H1 (cell line): ENCODE data around the gene SNAP25. TPM values are rescaled to one million over a fixed set of nuclear protein-coding genes. Genes with fewer than 3 reads are reported as not detected.

ENCODE experiments used
- CTCF ChIA-PET: fragments of 300-600 bp; sonication (Branson Sonifier 250); formaldehyde crosslinking; loops from one replicate; lab custom pipeline; 2021; ENCODE audit not compliant: partially characterized antibody; lab: Charles Lee
- POLR2A ChIA-PET: fragments of 300-600 bp; sonication (Branson Sonifier 250); formaldehyde crosslinking; loops from one replicate; lab custom pipeline; 2021; ENCODE audit warnings: inconsistent platforms; ENCODE audit not compliant: partially characterized antibody; lab: Charles Lee
- DNase-seq, 2 experiments: peaks; one replicate each; pipeline versions ENCODE4 v3.0.0 to v3.0.0-alpha.2; 2010 to 2022; ENCODE audit warnings: low spot score in 2 of 2, low read depth in 1 of 2, mixed read lengths in 1 of 2
- FAIRE-seq: peaks from 2 replicates; lab custom pipeline; 2011; peaks lifted over from hg19 to GRCh38; lab: Jason Lieb, UNC
- H2AFZ ChIP-seq: 2 replicates; pipeline ENCODE4 v1.8.1; 2012; ENCODE audit warnings: low read length, inconsistent platforms
- H2AK5ac ChIP-seq: 2 replicates; pipeline ENCODE4 v1.6.1; 2013; ENCODE audit warnings: low read depth, low read length
- H2BK120ac ChIP-seq: replicated peaks from 2 replicates; pipeline ENCODE3; 2013; ENCODE audit warnings: low read depth, low read length, inconsistent platforms
- H2BK12ac ChIP-seq: 2 replicates; pipeline ENCODE4 v1.6.1; 2013; ENCODE audit warnings: low read depth, low read length
- H2BK15ac ChIP-seq: 2 replicates; pipeline ENCODE4 v1.6.1; 2013; ENCODE audit warnings: low read length
- H2BK20ac ChIP-seq: 2 replicates; pipeline ENCODE4 v1.6.1; 2013; ENCODE audit warnings: low read length
- H2BK5ac ChIP-seq: 2 replicates; pipeline ENCODE4 v1.6.1; 2013; ENCODE audit warnings: low read depth, low read length
- H3K14ac ChIP-seq: 2 replicates; pipeline ENCODE4 v1.6.1; 2013; ENCODE audit warnings: inconsistent platforms; ENCODE audit not compliant: insufficient read length
- H3K18ac ChIP-seq: 2 replicates; pipeline ENCODE4 v1.6.1; 2013; ENCODE audit warnings: low read length; ENCODE audit errors: extremely low read depth
- H3K23ac ChIP-seq: 2 replicates; pipeline ENCODE4 v1.6.1; 2013; ENCODE audit warnings: inconsistent platforms; ENCODE audit not compliant: insufficient read length
- H3K23me2 ChIP-seq: 2 replicates; pipeline ENCODE4 v1.6.1; 2013; ENCODE audit warnings: low read depth, low read length
- H3K27ac ChIP-seq: 2 replicates; pipeline ENCODE4 v1.6.1; 2011; ENCODE audit warnings: low read depth, low read length, inconsistent platforms
- H3K27me3 ChIP-seq, 4 experiments: replicated peaks in 1 of 4; 1 replicate in 1 of 4; 2 replicates in 3 of 4; pipeline versions ENCODE4 v1.6.1 to v1.8.1; 2011 to 2013; ENCODE audit warnings: low read length in 3 of 4, mild to moderate bottlenecking in 3 of 4, inconsistent platforms in 2 of 4, mixed read lengths in 2 of 4, moderate library complexity in 1 of 4; ENCODE audit not compliant: control insufficient read depth in 3 of 4, insufficient read depth in 3 of 4; ENCODE audit errors: extremely low read depth in 1 of 4
- H3K36me3 ChIP-seq, 4 experiments: 2 replicates each; pipeline versions ENCODE4 v1.6.1 to v1.8.1; 2011 to 2013; ENCODE audit warnings: mild to moderate bottlenecking in 4 of 4, low read length in 3 of 4, moderate library complexity in 2 of 4, control low read depth in 1 of 4, inconsistent platforms in 1 of 4; ENCODE audit not compliant: insufficient read depth in 4 of 4, control insufficient read depth in 2 of 4
- H3K4ac ChIP-seq: replicated peaks from 2 replicates; pipeline ENCODE3; 2013; ENCODE audit warnings: low read length, low read depth, mixed read lengths, inconsistent platforms; ENCODE audit not compliant: insufficient read length
- H3K4me1 ChIP-seq, 4 experiments: replicated peaks in 1 of 4; 1 replicate in 1 of 4; 2 replicates in 3 of 4; pipeline versions ENCODE4 v1.6.1 to v1.8.1; 2011 to 2013; ENCODE audit warnings: low read length in 3 of 4, inconsistent platforms in 2 of 4, mixed read lengths in 1 of 4; ENCODE audit not compliant: insufficient read depth in 4 of 4, control insufficient read depth in 3 of 4
- H3K4me2 ChIP-seq, 2 experiments: 2 replicates each; pipeline versions ENCODE4 v1.6.1 to v1.8.1; 2011 to 2013; ENCODE audit warnings: low read depth in 2 of 2, low read length in 2 of 2, control low read depth in 1 of 2, inconsistent platforms in 1 of 2, mild to moderate bottlenecking in 1 of 2; ENCODE audit not compliant: insufficient read depth in 1 of 2
- H3K4me3 ChIP-seq, 4 experiments: fragments of 200-600, 300-600 bp in 1 of 4; sonication (generic), shearing (Covaris generic), sonication (Bioruptor Twin) in 1 of 4; 2 replicates each; pipeline versions ENCODE4 v1.5.1 to v1.8.1; 2011 to 2016; ENCODE audit warnings: low read length in 4 of 4, low read depth in 3 of 4, control low read depth in 2 of 4, inconsistent platforms in 2 of 4, mild to moderate bottlenecking in 2 of 4, mixed read lengths in 1 of 4, moderate library complexity in 1 of 4; ENCODE audit not compliant: insufficient read depth in 2 of 4; ENCODE audit errors: extremely low read depth in 1 of 4
- H3K56ac ChIP-seq: replicated peaks from 2 replicates; pipeline ENCODE3; 2013; ENCODE audit warnings: low read depth, mild to moderate bottlenecking, mixed read lengths, low read length, inconsistent platforms; ENCODE audit not compliant: insufficient read length
- H3K79me1 ChIP-seq: 2 replicates; pipeline ENCODE4 v1.6.1; 2013; ENCODE audit warnings: low read depth, low read length, control low read depth
- H3K79me2 ChIP-seq, 2 experiments: 2 replicates each; pipeline versions ENCODE4 v1.6.1 to v1.8.1; 2012 to 2013; ENCODE audit warnings: low read length in 2 of 2, mild to moderate bottlenecking in 2 of 2, inconsistent platforms in 1 of 2; ENCODE audit not compliant: insufficient read depth in 2 of 2, control insufficient read depth in 1 of 2
- H3K9ac ChIP-seq, 4 experiments: replicated peaks in 1 of 4; 1 replicate in 1 of 4; 2 replicates in 3 of 4; pipeline versions ENCODE4 v1.6.1 to v1.8.1; 2011 to 2013; ENCODE audit warnings: low read depth in 3 of 4, low read length in 3 of 4, control low read depth in 2 of 4, mild to moderate bottlenecking in 2 of 4, moderate library complexity in 2 of 4, inconsistent platforms in 1 of 4; ENCODE audit errors: extremely low read depth in 1 of 4
- H3K9me3 ChIP-seq, 2 experiments: 2 replicates each; pipeline versions ENCODE4 v1.6.1 to v1.8.1; 2012 to 2013; ENCODE audit warnings: mild to moderate bottlenecking in 2 of 2, moderate library complexity in 2 of 2, control low read depth in 1 of 2, inconsistent platforms in 1 of 2, low read depth in 1 of 2, low read length in 1 of 2, mixed read lengths in 1 of 2; ENCODE audit not compliant: insufficient read depth in 2 of 2
- H4K20me1 ChIP-seq, 2 experiments: replicated peaks in 1 of 2; 2 replicates each; pipeline versions ENCODE3 to v1.8.1; 2011 to 2013; ENCODE audit warnings: inconsistent platforms in 2 of 2, low read length in 2 of 2, mild to moderate bottlenecking in 1 of 2; ENCODE audit not compliant: insufficient read depth in 2 of 2, control insufficient read depth in 1 of 2
- H4K5ac ChIP-seq: 2 replicates; pipeline ENCODE4 v1.6.1; 2013; ENCODE audit warnings: low read length, low read depth, mixed read lengths, inconsistent platforms; ENCODE audit not compliant: insufficient read length
- H4K8ac ChIP-seq: 2 replicates; pipeline ENCODE4 v1.8.0; 2013; ENCODE audit warnings: mild to moderate bottlenecking, moderate library complexity, low read length, inconsistent platforms; ENCODE audit not compliant: insufficient read depth; ENCODE audit errors: extremely low read depth
- H4K91ac ChIP-seq: replicated peaks from 2 replicates; pipeline ENCODE3; 2013; ENCODE audit warnings: low read length, mixed read lengths, inconsistent platforms; ENCODE audit not compliant: insufficient read length
- BRCA1 ChIP-seq: IDR thresholded peaks from 2 replicates; pipeline ENCODE4 v1.6.1; 2012; ENCODE audit warnings: low read depth, low read length, improper control_type of control experiment
- CBX5 ChIP-seq: fragments of 300-800, 300-1000 bp; sonication (generic); IDR thresholded peaks from 2 replicates; pipeline ENCODE4 v1.7.1; 2016; ENCODE audit warnings: antibody characterized with exemption, low read length, low read depth
- CBX8 ChIP-seq: fragments of 300-800, 300-1000 bp; sonication (generic); IDR thresholded peaks from 2 replicates; pipeline ENCODE4 v1.7.1; 2016; ENCODE audit warnings: low read depth, low read length, borderline replicate concordance
- FOSL1 ChIP-seq: IDR thresholded peaks from 2 replicates; pipeline ENCODE4 v1.6.1; 2011; ENCODE audit warnings: mild to moderate bottlenecking, low read depth, low read length, moderate library complexity; ENCODE audit not compliant: insufficient read depth
- GTF2F1 ChIP-seq: IDR thresholded peaks from 2 replicates; pipeline ENCODE4 v1.6.1; 2012; ENCODE audit warnings: low read depth, low read length, improper control_type of control experiment, borderline replicate concordance
- HDAC2 ChIP-seq, 2 experiments: fragments of 300-600 bp in 1 of 2; sonication (generic) in 1 of 2; IDR thresholded peaks; 2 replicates each; pipeline ENCODE4 v1.6.1; 2011 to 2012; ENCODE audit warnings: low read depth in 2 of 2, low read length in 2 of 2, mild to moderate bottlenecking in 2 of 2, moderate library complexity in 2 of 2, borderline replicate concordance in 1 of 2, inconsistent platforms in 1 of 2
- POU5F1 ChIP-seq: IDR thresholded peaks from 2 replicates; pipeline ENCODE4 v1.6.1; 2011; ENCODE audit warnings: low read depth, mild to moderate bottlenecking, low read length, moderate library complexity
- SUZ12 ChIP-seq: fragments of 200-600 bp; sonication (generic); IDR thresholded peaks from 2 replicates; pipeline ENCODE4 v1.6.1; 2012; ENCODE audit warnings: mild to moderate bottlenecking, inconsistent platforms, low read length, moderate library complexity, mixed read lengths
- TAF1 ChIP-seq: IDR thresholded peaks from 2 replicates; pipeline ENCODE4 v1.6.1; 2011; ENCODE audit warnings: mild to moderate bottlenecking, low read depth, low read length
- YY1 ChIP-seq: IDR thresholded peaks from 2 replicates; pipeline ENCODE4 v1.6.1; 2011; ENCODE audit warnings: low read depth, mild to moderate bottlenecking, low read length
- ZNF274 ChIP-seq: IDR thresholded peaks from 2 replicates; pipeline ENCODE4 v1.7.0; 2012; ENCODE audit warnings: low read length, borderline replicate concordance; ENCODE audit errors: extremely low read depth
- WGBS, 2 experiments: shearing (Covaris generic) in 1 of 2; methylation state at CpG; one replicate each; pipeline versions ENCODE4 v1.1.6 to v1.1.7; 2013 to 2015; ENCODE audit warnings: low lambda C conversion rate in 2 of 2, mixed read lengths in 2 of 2, inconsistent platforms in 1 of 2, low coverage in 1 of 2, missing lambda C conversion rate in 1 of 2; ENCODE audit not compliant: insufficient replicate concordance in 2 of 2, insufficient coverage in 1 of 2, insufficient read length in 1 of 2; ENCODE audit errors: extremely low coverage in 1 of 2, missing lambda C conversion rate in 1 of 2; 5-methylcytosine and 5-hydroxymethylcytosine counted together
- polyA plus RNA-seq, 7 experiments: library from polyadenylated mRNA; depleted of rRNA in 3 of 7; stranded (reverse) in 5 of 7; unstranded in 2 of 7; fragments of >200 nt in 5 of 7; fragments of 200-250 nt in 2 of 7; gene quantifications; 1 replicate in 5 of 7; 2 replicates in 1 of 7; 4 replicates in 1 of 7; pipeline versions ENCODE4 v1.2.1 to v1.2.3, GENCODE V29; 2011 to 2013; ENCODE audit warnings: missing spikeins in 2 of 7, mixed read lengths in 2 of 7
- total RNA-seq: library from RNA; stranded (reverse); fragmentation: NEBNext Ultra II Directional; extraction: Animal tissue kit (Norgen Biotek cat#: 25700); gene quantifications from 2 replicates; pipeline ENCODE4 v1.2.1, GENCODE V29; 2021

The SNAP25 gene
- total and polyA plus RNA-seq, 2 of the 8 experiments (the other 6 are each of a cell fraction or from before 2014, with no cell fraction given): 0.51 to 0.52 TPM

GRCh38 chr20:10347086-10347880, 128.7 kb downstream of the SNAP25 start:
- ChIA-PET CTCF (interaction anchor here (0.7 to 2.2 kb wide), 6 partner anchors 11 to 133 kb away, joined by 3 to 10 read pairs (median 4); no protein-coding TSS in a partner anchor), POLR2A (interaction anchor here (0.7 kb wide), 1 partner anchor 9 kb away, joined by 3 read pairs; no protein-coding TSS in a partner anchor)
- no peak overlapping the region for H3K56ac ChIP-seq
- peaks cover 4 to 8% (median 7%) of the 10 kb centered on the region in 4 experiments; a peak in 5 of 7 replicates for H3K4me1 ChIP-seq
- peaks cover 0 to 3% of the 10 kb centered on the region in 2 experiments; a peak in 1 of 4 replicates for H3K9me3 ChIP-seq
- H3K36me3 ChIP-seq: no peaks in the 10 kb centered on the region
- no peaks in the 10 kb centered on the region for H3K79me1 ChIP-seq
- H2BK20ac ChIP-seq: no peak overlapping the region
- H4K5ac ChIP-seq: no peak overlapping the region
- H3K4me2 ChIP-seq: no peak overlapping the region
- no peak overlapping the region for H3K23ac ChIP-seq
- WGBS, 2 experiments: 84% methylated on average over 3 of the region's 3 CpGs; no CpG with 5 or more reads in 1 of the 2 experiments
- no peak overlapping the region for H3K27ac ChIP-seq
- H2AK5ac ChIP-seq: no peak overlapping the region
- DNase-seq: no peak
- H4K8ac ChIP-seq: no peak overlapping the region
- H2BK5ac ChIP-seq: no peak overlapping the region
- H3K27me3 ChIP-seq: no peaks in the 10 kb centered on the region
- H3K9ac ChIP-seq: no peak overlapping the region
- H4K20me1 ChIP-seq: no peaks in the 10 kb centered on the region
- no peak overlapping the region for H2AFZ ChIP-seq
- no peak overlapping the region for H3K14ac ChIP-seq
- no peak overlapping the region for H2BK12ac ChIP-seq
- no peak for FAIRE-seq
- H3K18ac ChIP-seq: no peak overlapping the region
- no peak overlapping the region for H3K4me3 ChIP-seq
- H4K91ac ChIP-seq: no peak overlapping the region
- no peak overlapping the region for H2BK120ac ChIP-seq
- no peak overlapping the region for H3K4ac ChIP-seq
- H3K79me2 ChIP-seq: no peaks in the 10 kb centered on the region
- H2BK15ac ChIP-seq: no peak overlapping the region
- no peaks in the 10 kb centered on the region for H3K23me2 ChIP-seq
- no peak for TF ChIP-seq CBX5
- no peak for TF ChIP-seq POU5F1
- TF ChIP-seq HDAC2 (IDR thresholded peaks at IDR 0.05; ENCODE audit: borderline replicate concordance in 1 of 2, low read depth in 2 of 2, low read length in 2 of 2): no peak
- no peak for TF ChIP-seq TAF1
- no peak for TF ChIP-seq CBX8
- no peak for TF ChIP-seq GTF2F1
- no peak for TF ChIP-seq SUZ12
- TF ChIP-seq ZNF274: no peak
- no peak for TF ChIP-seq BRCA1
- TF ChIP-seq YY1: no peak
- no peak for TF ChIP-seq FOSL1
